Left hindlimb (tissue), 1 donor: ENCODE data around the gene ANP32A.

Experiments
- DNase-seq: peaks from one replicate; pipeline ENCODE4 v3.0.0-alpha.2; 2018

Gene ANP32A

DNA sequence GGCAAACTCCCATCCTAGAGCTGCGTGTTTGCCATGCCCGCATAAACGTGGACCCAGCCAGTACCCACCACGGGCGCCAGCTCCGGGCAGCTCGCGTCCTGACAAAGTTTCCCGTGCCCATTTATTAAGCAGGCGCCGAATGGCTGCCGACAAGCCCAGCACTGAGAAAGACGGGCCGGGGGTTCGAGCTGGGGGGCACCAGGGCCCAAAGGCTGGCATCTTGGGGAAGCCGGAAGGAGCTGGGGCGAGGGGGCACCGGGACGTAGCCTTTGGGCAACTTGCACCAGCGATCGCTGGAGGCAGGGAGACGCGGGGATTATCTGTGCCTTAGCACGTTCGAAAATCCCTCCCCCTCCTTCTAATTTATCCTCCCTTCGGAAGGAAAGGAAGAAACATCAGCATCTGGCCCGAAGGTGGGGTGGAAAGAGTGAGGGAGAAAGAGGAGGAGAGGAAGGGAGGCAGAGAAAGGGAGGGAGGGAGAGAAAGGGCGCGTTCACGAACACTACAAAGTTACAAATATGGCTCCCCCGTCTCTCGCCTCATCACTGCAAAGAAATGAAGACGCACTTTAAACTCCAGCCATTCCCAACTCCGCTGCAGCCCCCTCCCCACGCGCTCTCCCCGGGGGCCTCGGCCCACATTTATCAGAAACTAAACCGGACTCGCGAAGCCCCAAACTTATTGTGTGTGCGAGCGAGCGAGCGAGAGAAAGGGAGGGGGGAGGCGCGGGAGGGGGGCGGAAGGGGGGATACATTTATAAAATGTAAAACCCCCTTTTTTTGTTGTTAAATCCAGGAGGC is 1.0 kb downstream of the ANP32A start:
- DNase-seq, result peak; percentile 83

DNA sequence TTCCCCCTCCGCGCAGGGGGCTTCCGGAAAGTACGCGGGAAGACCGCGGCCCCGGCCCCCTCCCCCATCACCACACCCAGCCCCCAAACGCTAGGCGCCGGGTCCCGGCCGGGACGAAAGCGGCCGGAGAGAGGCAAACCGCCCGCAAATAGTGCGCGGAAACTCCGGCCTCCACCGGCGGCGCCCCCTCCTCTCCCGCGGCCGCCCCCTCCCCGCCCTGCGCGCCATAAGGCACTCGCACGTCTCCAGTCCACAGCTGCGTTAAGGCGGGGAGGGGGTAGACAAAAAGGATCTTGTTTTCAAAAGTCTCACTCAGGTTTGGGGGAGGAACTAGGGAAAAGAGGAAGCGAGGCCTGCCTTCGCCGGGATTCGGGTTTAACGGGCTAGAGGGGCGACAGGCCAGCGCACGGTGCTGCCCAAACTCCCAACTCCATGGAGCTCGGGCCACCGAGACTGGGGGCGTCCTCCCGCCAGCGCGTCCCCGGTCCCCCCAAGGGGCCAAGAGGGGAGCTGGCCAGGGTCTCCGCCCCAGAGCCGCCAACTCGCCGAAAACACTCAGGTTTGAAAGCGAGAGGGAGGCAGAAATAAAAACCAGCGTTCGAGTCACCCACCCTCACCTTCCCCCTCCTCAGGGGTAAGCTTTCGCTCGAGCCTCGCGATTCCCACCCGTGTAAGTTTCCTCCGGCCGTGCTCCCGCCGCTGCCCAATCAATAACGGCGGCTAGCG is 1.8 kb downstream of the ANP32A start:
- DNase-seq, result peak; percentile 83

DNA sequence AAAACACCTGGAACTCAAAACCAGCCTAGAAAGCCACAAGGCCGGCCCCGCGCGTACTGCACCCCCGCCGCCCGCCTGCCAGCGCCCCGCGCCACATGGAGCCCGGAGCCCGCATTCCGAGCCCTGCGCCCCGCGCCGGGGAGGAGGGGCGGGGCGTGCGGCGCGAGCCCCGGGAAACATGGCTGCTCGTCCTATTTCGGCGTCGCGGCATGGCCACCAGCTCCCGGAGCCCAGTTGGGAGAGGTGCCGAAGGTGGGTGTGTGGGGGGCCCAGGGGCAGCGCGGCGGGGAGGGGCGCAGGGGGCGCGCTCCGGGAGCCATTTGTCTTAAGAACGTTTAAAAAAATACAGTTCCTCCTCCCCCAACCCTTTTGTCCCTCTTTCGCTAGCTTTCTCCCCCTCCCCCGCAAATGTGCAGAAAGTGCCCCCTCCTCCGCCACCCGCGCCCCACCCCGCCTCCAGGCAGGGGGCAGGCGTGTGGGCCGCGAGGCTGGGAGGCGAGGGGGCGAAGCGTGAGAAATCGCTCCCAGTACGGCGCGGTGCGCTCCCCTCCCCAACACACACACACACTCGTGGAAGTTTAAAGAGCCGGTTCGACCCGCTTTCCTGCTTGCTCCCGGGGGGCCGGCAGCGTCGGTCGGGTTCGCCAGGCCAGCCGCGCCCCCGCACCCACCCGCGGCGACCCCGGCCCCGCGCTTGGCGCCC is 2.5 kb downstream of the ANP32A start:
- DNase-seq, result peak; percentile 86

DNA sequence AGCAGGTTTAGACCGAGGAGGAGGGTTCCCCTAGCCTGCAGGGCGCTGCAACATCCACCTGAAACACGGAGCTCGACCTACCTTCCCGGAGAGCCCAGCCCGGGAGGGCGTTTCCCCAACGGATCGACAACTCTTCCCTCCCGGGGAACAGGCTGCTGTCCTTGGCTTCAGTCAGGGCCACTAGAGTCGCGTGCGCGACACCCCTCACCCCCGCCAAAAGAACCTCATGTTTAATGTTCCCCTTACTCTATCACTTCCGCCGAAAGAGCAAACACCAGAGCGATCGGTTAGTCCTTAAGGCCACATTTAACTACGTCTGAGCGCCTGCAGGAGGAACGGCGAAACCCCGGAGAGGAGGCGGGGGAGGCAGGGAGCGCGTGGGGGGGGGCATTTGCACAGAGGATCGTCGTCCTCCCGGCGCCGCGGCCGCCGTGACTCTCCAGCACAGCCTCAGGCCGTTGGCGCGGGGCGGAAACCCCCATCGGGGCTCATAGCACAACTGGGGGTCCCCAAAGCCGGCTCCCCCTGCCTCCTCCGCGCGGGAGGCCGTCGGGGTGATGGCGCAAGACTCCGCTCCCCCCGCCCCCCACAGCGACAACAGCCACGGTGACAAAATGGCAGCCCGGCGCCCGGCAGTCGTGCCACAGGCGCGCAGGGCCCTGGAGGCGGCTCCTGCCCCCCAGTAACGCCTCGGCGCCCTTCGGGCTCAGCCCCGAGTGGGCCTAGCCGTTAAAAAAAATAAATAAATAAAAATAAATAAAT is 3.2 kb downstream of the ANP32A start:
- peak; percentile 85 for DNase-seq

DNA sequence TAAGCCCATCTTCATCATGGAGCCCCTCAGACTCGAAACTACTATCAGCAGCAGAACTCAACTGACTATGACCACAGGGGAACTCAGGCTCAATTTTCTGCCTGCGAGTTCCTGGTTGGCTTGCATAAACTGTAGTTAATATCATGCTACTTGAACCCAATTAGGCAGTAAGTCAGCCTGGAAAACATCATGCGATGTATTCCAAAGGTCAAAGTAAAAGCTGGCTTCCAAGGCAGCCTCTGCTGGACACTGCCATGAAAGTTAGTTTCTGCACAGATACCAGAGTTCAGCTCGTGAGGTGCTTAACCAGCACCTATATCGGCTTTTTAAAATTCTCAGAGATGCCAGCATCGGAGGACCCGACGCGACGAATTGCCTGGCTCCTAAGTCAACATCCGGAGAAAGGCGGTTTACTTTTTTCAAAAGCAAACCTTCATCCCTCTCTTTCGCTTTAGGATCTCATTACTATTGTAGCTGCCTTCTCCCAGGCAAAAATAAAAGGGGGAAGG is 3.8 kb downstream of the ANP32A start:
- no peak for DNase-seq

DNA sequence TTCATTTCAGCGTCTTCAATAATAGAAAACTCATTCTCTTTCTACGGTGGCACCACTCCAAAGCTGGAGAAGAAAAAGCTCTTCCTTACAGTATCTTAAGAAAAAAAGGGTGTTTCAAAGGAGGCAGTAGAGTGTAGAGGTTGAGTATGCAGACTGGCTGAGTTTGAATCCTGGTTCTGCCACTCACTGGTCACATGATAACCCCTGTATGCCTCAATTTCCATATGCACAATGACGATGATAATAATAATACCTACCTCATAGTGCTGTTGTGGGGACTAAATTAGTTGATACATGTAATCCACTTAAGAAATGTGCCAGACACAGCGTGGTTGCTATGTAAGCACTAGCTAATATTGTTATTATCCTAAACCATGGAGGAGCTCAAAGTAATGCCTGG is 4.5 kb downstream of the ANP32A start:
- DNase-seq, result no peak

DNA sequence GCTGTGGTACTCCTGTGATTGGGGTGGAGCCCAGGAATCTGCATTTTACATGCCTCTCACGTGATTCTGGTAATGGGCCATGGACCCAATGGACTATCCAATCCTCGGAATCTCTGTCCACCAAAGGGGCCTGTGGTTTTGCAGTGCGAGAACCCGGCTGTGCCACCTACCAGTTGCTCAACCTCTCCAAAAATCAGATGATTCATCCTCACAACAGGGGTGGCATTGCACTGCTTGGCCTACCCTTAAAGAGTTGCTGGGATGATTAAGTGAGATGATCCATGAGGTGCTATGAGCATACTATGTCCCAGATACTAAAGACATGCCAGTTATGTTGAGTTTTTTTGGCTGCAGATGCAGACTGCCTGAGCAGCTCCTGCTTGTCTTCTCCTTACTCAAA is 5.1 kb downstream of the ANP32A start:
- no peak for DNase-seq

DNA sequence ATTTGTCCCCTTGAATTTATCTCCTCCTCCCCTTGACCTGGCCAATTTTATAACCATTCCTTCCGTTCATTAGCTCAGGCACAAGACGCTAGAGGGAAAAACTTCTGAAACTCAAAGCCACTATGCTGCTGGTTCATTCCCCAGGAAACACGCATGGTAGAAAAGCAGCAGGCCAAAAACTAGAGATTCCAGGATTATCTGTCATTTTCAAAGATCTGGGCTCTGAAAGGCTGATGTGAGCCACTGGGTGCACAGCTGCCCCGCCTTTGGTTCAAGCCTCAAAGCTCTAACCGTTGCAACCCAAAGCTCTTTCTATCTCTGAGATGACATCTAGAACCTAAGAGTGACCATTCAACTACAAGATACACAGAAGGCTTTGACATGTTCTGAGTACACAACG is 6.1 kb downstream of the ANP32A start:
- DNase-seq, result no peak

DNA sequence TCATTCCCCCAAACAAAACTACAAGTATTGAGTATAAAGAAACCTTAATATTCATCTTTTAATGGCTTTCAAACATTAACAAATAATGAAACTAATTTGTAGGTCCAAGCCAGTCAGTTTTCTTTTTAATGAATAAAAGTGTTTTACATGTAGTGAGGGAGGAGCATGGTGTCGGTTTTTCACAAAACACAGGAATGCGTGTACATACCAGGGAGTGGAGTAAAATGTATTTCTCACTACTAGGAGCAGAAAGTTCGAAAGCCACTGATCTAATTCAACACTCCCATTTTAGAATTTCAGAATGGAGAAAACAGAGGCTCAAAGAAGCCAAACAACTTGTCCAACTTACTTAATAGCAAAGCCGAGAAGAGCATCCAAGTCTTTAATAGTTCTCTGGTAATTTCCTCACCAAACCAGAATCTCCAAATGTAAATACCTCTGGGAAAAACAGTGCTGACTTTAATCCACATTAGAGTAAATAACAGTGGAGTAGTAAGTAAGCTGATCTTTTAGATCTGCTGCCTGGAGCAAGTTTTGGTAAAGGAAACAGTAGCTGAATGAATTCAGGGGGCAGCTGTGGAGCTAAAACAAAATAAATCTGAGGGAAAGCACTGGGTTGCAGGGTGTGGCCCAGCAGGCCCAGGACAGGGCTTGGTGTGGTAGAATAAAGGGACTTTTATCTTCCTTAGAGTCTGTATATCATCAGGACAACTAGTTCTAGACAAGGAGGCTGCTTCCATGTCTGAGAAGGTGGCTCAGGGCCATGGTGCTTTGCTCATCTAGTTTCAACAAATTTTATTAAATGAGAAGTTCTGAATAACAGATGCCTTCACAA is 7.9 kb downstream of the ANP32A start:
- DNase-seq, result no peak

DNA sequence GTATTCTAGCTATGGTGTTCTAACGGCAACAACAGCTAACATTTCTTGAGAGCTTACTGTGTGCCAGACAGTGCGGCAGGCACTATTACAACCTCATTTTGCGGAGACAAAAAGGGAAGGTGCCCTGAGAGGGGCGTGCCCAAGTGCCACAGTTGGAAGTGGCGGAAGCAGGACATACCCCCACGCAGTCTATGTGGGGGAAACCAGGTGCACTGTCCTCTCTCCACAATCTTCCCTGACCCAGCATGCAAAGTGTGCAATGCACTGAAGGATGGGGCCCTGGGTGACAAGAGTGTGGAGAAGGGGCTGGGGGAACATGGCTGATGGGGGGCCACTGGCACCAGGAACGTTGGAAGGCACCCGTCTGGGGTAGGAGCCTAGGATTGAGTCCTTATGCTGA is 8.6 kb downstream of the ANP32A start:
- DNase-seq, result no peak

DNA sequence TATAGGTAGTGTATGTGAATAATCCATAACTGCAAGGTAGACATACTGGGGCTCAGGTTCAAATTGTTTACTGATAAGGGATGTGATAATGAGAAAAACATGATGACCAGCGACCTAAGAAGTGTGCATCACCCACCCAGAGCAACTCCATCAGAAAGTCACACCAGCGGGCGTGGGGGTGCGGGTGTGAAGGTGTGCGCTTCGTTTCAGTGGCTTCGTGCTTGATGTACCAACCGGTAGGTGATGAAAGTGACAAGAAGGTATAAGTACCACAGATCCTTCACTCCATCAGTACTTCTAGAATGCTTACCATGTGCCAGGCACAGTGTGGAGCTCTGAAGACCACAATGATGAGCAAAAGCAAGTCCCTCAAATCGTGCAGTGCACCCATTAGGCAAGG is 11.2 kb downstream of the ANP32A start:
- DNase-seq, result no peak

DNA sequence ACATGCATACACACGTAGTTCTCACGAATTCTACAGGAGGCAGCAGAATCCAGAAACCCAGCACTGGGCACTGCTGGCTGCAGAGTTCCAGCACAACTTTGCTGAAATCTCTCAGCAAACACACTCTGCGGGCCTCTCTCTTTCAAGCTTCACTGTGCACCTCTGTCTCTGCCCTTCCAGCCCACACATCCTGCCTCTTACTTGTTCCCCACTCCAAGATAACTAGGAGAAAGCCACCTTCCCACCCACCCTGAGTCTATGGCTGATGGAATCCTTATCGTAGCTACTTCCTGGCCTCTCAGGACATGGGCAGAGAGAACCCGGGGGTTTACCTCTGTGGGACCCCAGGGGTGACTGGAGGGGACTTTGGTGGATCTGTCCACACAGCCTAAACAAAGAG is 11.9 kb downstream of the ANP32A start:
- no peak for DNase-seq

DNA sequence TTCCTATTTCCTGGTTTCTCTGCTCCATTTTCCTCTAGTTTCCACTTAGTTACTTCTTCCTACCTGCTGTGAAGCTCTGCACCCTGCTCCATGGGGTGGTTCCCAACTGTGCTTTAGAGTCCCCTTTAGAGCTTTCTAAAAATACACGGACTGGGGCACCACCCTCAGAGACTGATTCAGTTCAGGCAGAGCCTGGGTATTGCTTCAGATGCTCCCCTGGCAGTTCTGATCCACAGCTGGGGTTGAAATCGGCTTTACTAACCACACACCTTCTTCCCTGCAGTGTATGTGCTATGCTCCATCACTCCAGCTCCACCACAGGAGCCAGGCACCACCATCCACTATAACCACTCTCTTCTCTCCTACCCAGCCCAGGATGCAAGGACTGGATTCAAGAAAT is 12.6 kb downstream of the ANP32A start:
- no peak for DNase-seq

DNA sequence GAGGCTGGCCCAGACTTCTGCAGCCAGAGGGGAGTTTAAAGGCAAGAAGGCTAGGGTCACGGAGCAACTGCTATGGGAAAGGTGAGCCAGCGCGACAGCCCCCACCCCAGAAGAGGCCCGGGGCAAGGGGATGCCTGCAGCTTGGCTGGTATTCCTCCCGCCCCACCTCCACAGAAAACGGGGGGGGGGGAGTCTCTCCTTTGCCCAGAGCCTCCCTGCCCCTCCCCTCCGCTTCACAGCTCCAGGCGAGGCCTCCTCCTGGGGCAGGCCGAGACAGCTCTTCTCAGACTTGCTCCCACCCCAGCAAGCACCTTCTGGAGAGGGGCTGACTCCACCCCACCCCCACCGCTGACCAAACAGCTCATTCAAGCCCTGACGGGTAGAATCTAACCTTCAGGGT is 13.4 kb downstream of the ANP32A start:
- DNase-seq, result no peak

DNA sequence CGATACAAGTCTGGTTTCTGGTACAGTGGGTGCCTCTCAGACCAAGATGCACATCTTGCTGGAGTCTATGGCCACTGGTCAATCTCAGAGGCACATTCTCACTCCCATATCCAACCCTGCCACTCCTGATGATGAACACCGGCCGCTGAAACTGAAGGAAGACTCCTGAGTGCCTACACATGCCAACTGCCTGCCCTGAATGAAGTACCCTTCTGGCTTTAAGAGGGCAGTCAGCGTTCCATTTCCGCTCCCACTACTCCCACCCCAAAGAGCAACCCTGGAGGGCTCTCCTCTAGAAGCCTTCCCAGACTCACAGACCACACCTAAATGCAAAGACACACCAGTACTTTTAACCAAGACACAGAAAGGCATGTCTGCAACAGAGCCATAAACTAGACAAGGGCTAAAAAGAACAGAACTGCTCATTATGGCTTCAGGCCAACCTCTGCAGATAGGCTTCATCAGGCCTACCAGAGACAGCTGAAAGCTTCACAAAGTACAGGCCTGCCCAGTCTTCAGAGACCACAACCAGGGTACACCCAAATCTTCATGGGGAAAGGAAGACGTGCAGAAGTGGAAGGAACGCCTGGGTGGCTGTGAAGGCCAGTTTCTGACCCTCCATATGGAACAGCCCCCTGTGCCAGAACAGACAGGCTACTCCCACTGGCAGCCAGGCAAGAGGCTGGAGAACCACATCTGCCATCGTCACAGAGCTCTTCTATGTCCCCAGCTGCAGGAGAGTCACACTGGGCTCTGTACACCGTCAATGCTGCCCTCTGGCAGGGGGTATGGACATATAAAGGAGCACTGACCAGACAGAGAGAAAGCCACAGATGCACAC is 14.3 kb downstream of the ANP32A start:
- no peak for DNase-seq

DNA sequence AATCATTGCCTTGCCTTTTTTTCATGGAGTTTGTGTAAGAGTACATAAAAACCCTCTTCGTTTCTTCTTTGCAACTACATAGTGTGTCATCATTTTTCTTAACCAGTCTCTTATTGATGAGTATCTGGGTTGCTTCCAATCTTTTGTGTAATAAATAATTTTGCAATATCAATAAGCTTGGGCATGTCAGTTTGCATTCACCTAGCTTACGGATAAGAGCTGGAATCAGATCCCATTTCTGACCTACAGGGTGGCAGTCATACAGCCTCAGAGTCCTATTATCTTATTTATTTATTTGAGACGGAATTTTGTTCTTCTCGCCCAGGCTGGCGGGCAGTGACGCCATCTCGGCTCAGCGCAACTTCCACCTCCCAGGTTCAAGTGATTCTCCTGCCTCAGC is 18.3 kb downstream of the ANP32A start:
- DNase-seq, result no peak

DNA sequence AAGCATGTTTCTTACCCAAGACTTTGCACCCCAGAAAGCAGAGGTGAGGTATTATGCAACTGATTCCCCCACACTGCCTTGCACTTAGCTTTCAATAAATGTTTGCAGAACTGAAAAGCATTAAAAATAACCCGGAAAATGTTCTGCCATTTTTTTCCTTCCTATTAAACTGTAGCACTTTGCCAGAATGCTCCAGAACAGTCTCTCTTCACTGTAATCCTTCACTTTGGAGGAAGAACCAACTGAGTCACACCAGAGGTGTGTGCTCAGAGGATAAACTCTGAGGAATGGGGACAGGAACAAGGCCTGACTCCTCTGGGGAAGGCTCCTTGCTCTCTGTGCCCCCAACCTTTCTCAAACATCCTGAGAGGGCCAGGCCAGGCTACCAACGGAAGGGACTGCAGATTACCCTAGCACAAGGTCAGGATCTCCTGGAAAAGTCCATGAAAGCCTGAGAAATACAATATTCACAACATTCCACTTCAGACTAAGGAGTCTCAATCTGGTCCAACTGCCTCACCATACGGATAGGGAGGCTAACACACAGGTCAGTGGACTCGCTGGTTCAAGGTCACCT is 19.0 kb downstream of the ANP32A start:
- DNase-seq, result no peak

DNA sequence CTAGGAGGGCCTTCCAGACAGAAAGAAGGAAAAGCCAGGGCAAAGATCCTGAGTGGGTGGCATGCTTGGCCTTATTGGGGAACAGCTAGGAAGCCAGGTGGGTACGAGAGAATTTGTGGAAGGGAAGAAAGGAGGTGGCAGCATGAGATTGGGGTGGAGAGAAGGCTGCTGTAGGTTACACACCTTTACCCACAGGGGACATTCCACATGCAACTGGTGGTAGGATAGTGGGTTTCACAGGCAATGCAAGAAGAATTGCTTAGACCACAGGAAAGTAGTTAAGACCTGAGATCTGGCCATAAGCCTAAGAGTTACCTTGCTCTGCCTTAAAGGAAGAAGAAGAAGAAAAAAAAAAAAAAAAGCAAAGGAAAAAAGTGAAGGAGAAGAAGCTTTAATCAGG is 19.8 kb downstream of the ANP32A start:
- DNase-seq, result no peak

DNA sequence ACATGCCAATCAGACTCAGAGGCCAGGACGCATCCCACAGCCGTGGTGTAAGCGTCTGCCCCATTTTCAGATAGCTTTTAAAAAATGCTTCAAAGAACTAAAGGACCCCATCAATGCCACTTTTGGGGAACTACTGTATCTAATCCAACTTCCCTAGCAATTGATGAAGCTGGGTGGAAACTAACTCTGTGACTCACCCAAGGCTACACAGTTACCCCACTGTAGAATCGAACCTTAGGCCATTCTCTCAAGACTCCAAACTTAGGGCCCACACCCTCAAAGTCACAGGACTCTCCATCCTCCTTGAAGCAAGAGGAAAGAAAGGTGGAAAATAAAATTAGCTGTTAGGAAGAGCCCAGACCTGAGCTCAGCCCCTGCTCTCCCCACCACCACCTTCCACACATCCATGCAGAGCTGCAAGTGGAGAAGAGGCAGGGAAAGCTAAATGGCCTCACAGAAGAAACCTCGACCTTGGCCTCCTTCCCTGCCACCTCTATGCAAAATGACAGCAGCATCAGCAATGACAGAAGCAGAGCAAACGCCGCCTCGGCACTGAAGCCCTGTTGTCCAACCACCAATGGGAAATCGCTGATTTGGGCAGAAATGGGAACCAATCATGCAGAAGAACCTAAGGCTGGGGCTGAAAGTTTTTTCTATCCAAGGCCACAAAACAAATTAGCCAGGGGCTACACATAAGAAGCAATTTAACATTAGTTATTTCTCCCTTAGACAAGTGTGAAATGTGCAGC is 22.2 kb downstream of the ANP32A start:
- DNase-seq, result no peak
